Dendritic cell treated with granulocyte-macrophage colony-stimulating factor and Interleukin-4, amounts not matched to agents 40 ng/mL and 50 ng/mL, for 4 days (primary cell): ENCODE results near the gene CHST9.
"Not testable (repeated sequence)": the region's sequence is repeated elsewhere in the genome, so short reads cannot be mapped to it uniquely, and the experiment has no call there.

Experiments
- H3K27ac Mint-ChIP-seq: one replicate; pipeline ENCODE4 v1.8.0; 2022; ENCODE audit warnings: mild to moderate bottlenecking, mixed read lengths
- H3K27me3 Mint-ChIP-seq: one replicate; pipeline ENCODE4 v1.8.0; 2022; ENCODE audit warnings: mild to moderate bottlenecking, mixed read lengths
- H3K36me3 Mint-ChIP-seq: one replicate; pipeline ENCODE4 v1.8.0; 2022; ENCODE audit warnings: low read depth, mixed read lengths
- H3K4me1 Mint-ChIP-seq: one replicate; pipeline ENCODE4 v1.8.0; 2022; ENCODE audit warnings: low read depth, mixed read lengths
- H3K4me3 Mint-ChIP-seq: one replicate; pipeline ENCODE4 v1.8.0; 2022; ENCODE audit warnings: mild to moderate bottlenecking, moderate library complexity, mixed read lengths
- H3K9me3 Mint-ChIP-seq: one replicate; pipeline ENCODE4 v1.8.0; 2022; ENCODE audit warnings: mixed read lengths
- intact Hi-C: fragments of 100-400 bp; cut with micrococcal nuclease; formaldehyde crosslinking; loops from one replicate; pipeline ENCODE4 v1.15.0; 2022

Gene CHST9, protein sequence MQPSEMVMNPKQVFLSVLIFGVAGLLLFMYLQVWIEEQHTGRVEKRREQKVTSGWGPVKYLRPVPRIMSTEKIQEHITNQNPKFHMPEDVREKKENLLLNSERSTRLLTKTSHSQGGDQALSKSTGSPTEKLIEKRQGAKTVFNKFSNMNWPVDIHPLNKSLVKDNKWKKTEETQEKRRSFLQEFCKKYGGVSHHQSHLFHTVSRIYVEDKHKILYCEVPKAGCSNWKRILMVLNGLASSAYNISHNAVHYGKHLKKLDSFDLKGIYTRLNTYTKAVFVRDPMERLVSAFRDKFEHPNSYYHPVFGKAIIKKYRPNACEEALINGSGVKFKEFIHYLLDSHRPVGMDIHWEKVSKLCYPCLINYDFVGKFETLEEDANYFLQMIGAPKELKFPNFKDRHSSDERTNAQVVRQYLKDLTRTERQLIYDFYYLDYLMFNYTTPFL

DNA sequence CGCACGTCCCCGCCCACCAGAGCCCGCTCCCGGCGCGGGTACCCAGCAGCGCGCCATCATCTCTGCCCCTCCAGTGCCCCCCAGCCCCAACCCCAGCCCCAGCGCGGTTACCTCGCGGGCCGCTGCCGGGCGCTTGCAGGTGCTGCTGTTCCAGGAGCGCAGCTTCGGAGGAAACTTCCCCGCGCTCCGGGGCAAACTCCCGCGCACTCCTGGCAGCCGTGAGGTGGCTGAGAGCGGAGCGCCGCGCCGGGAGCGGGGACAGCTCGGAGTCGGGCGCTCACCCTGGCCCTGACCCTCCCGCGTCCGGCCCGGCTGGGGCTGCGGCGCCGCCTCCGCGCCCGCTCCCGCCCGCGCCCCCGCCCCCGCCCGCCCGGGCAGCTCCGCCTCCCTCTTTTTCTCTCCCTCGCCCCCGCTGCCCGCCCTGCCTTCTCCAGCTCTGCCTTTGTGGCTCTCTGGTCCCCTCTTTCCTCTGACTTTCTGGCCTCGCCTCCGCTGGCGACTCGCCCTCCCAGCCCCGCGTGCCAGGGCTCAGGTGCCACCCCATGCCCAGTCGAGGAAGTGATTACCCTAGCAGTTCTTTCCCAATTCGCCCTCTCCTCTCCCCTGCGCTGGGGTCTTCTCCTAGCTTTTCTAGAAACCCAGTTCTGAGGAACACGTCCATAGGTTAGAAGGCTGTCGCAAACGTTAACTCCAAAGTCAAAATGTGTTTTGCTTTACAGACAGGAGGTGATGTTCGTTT lies at the start of gene CHST9:
CHST9 (minus strand) TSS at position 284 of the 739 bp plus-strand sequence. CDS start 42,499 bp downstream, outside the sequence.
- Mint-ChIP-seq H3K27me3 (peaks cover 37% of the 10 kb centered on the region), H3K4me1 (peaks cover 4% of the 10 kb centered on the region), H3K4me3 (no peak within 1 kb of the TSS)

DNA sequence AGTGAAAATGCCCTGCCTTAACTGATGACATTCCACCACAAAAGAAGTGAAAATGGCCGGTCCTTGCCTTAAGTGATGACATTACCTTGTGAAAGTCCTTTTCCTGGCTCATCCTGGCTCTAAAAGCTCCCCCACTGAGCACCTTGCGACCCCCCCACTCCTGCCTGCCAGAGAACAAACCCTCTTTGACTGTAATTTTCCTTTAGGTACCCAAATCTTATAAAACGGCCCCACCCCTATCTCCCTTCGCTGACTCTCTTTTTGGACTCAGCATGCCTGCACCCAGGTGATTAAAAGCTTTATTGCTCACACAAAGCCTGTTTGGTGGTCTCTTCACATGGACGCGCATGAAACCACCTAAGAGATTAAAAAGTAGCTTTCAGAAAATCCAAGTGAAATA lies 47.2 kb upstream of the CHST9 start:
- H3K36me3 Mint-ChIP-seq, H3K9me3 Mint-ChIP-seq, H3K4me1 Mint-ChIP-seq, H3K27ac Mint-ChIP-seq, H3K27me3 Mint-ChIP-seq, intact Hi-C loops, H3K4me3 Mint-ChIP-seq: not testable (repeated sequence)

More for the DNA sequence above, at the start of gene CHST9:
- Mint-ChIP-seq H3K9me3 (no peaks in the 10 kb centered on the region), H3K27ac (no peak within 1 kb of the TSS), H3K36me3 (no peaks in the 10 kb centered on the region)
- intact Hi-C loops, result no loop called here

DNA sequence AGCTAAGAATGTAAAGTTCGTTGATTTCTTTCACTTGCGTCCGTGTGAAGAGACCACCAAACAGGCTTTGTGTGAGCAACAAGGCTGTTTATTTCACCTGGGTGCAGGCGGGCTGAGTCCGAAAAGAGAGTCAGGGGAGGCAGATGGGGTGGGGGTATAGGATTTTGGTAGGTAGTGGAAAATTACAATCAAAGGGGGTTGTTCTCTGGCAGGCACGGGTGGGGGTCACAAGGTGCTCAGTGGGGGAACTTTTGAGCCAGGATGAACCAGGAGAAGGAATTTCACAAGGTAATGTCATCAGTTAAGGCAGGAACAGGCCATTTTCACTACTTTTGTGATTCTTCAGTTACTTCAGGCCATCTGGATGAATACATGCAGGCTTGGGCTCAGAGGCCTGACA lies 46.6 kb upstream of the CHST9 start:
- H3K4me3 Mint-ChIP-seq, H3K4me1 Mint-ChIP-seq, intact Hi-C loops, H3K36me3 Mint-ChIP-seq, H3K27ac Mint-ChIP-seq, H3K9me3 Mint-ChIP-seq, H3K27me3 Mint-ChIP-seq: not testable (repeated sequence)

DNA sequence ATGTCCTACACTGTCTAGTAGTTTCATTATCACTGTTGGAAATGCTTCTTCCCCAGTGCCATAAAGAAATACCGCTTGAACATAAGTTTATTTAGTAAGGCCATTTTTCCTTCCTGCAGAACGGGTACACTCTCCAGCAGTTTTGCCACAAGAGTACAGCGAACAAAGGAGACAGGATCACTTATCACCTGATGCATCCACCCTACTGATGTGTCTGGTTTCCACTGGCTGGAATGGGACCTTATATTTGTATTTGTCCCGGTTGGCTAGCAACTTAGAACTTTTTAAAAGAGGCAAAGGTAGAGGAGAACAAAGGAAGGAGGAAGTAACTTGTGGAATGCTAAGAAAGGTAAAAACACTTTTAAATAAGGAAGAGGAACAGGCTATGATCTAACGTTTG lies 46.1 kb upstream of the CHST9 start:
- H3K27ac Mint-ChIP-seq, H3K36me3 Mint-ChIP-seq, H3K4me3 Mint-ChIP-seq, H3K9me3 Mint-ChIP-seq, H3K27me3 Mint-ChIP-seq, H3K4me1 Mint-ChIP-seq, intact Hi-C loops: not testable (repeated sequence)

DNA sequence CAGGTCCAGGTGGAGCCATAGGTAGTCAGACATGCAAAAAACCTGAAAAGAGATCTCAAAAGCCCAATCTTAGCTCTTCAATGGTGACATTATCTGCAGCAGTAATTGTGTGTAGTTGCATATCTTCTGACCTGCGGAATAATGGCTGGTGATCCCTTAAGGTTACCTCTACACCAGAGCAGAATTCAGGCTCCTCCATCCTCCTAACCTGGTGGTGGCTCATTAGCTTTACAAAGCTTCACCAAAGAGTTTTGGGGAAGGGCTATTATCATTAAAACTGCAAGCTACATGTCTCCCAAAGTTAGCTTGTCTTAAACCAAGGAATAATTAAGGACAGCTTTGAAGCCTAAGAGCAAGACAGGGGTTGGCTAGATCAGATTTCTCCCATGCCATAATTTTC lies 42.6 kb upstream of the CHST9 start:
- Mint-ChIP-seq H3K4me1 (no peaks in the 10 kb centered on the region), H3K9me3 (peaks cover 8% of the 10 kb centered on the region), H3K27ac (no peak overlapping the region), H3K27me3 (no peaks in the 10 kb centered on the region), H3K36me3 (no peaks in the 10 kb centered on the region), H3K4me3 (no peak overlapping the region)
- intact Hi-C loops, result no loop called here

DNA sequence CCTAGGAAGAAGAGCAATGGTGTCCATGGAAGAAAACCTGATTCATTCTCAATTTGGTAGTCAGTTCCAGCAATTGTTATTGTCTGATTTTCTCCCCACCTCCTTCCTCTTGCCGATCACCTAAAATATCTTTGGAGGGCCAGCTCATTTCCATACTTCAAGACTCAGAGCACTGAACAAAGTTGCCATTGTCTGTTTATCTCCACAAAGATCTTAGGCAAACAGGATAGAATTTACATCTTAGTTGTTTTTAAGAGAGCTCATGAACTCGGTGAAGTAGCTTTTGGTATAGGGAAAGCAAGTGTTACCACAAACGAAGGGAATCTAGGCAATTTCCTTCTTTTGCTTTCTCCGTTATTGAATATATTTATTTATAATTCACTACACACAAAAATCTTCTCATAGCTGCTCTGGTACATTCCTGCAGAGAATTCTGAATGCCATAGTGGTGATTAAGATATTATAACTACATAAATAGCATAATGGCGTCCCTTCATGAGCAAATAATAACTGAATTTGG lies 41.5 kb upstream of the CHST9 start:
- H3K4me3 Mint-ChIP-seq, result no peak overlapping the region
- H3K36me3 Mint-ChIP-seq, result no peaks in the 10 kb centered on the region
- no peaks in the 10 kb centered on the region for H3K27me3 Mint-ChIP-seq
- H3K4me1 Mint-ChIP-seq, result no peaks in the 10 kb centered on the region
- H3K27ac Mint-ChIP-seq, result no peak overlapping the region
- H3K9me3 Mint-ChIP-seq, result peaks cover 8% of the 10 kb centered on the region
- intact Hi-C loops, result no loop called here

DNA sequence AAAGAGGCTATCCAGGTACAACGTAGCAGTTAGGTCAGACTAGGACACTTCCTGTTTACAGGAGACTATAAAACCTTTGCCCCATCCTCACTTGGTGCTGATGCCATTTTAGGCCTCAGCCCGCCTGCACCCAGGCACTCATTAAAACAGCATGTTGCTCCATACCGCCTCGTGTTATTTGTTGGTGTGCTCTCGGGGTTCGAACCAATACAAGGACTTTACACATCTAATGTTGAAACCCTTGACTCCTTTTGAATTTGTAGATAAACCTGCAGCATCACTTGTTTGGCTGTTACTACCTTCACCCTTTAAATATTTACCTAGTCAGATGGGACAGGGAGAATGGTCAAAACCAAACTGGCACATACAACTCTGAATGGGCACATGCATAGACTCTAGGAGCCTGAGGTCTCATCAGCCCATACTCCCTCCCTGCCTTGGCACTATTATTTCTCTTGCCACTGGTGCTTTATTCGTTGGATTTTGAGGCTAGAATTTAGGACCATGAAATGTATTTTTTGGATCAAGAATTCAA lies 40.9 kb upstream of the CHST9 start:
- Mint-ChIP-seq H3K27me3 (no peaks in the 10 kb centered on the region), H3K4me1 (no peaks in the 10 kb centered on the region), H3K36me3 (no peaks in the 10 kb centered on the region), H3K9me3 (peaks cover 8% of the 10 kb centered on the region), H3K27ac (no peak overlapping the region), H3K4me3 (no peak overlapping the region)
- intact Hi-C loops, result no loop called here

DNA sequence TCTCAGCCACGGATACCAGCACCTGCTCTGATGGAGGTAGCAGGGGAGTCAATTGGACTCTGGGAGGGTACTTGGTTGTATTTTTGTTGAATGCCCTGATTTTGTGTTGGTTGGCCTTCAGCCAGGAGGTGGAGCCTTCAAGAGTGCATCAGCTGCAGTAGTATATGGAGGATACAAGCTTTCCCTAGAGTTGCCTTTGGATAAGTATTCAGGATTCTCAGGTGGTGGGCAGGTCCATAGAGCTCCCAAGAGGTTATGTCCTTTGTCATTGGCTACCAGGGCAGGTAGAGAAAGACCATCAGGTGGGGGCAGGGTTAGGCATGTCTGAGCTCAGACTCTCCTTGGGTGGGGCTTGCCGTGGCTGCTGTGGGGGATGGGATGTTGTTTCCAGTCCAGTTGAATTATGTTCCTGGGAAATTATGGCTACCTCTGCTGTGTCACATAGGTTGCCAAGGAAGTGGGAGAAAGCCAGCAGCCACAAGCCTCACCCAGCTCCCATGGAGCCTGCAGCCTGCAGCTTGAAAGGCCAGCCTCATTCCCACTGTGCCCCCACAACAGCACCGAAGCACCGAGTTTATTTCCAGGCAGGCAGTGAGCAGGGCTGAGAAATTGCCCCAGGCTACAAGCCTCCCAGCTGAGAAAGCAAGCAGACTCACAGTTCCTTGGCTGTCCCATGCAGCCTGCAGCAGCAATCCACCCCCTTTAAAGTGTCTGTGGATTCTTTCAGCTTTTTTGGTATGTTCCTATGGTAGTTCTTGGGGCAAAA lies 38.6 kb upstream of the CHST9 start:
- intact Hi-C loops, result no loop called here
- Mint-ChIP-seq H3K27ac (no peak overlapping the region), H3K36me3 (no peaks in the 10 kb centered on the region), H3K9me3 (peaks cover 8% of the 10 kb centered on the region), H3K27me3 (no peaks in the 10 kb centered on the region), H3K4me3 (no peak overlapping the region), H3K4me1 (no peaks in the 10 kb centered on the region)

DNA sequence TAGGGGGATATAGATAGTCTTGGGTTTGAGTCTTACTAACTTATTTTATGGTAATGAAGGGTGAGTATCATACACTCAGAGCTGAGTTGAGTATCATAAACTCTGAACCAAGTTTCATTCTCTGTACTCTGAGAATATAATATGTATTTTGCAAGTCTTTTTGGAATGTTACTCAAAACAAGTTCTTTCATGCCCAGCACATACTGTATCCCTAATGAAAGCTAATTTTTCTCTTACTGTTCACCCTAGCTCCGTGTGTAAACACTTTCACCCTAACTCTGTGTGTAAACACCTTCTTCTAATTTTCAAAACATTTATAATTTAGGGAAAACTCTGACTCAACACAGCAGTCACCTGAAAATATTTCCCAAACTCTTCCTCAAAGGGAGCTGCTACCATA lies 29.7 kb upstream of the CHST9 start:
- H3K27ac Mint-ChIP-seq, result no peak overlapping the region
- H3K4me1 Mint-ChIP-seq, result no peaks in the 10 kb centered on the region
- intact Hi-C loops, result no loop called here
- H3K36me3 Mint-ChIP-seq, result no peaks in the 10 kb centered on the region
- no peaks in the 10 kb centered on the region for H3K27me3 Mint-ChIP-seq
- peaks cover 7% of the 10 kb centered on the region for H3K9me3 Mint-ChIP-seq
- H3K4me3 Mint-ChIP-seq, result no peak overlapping the region

DNA sequence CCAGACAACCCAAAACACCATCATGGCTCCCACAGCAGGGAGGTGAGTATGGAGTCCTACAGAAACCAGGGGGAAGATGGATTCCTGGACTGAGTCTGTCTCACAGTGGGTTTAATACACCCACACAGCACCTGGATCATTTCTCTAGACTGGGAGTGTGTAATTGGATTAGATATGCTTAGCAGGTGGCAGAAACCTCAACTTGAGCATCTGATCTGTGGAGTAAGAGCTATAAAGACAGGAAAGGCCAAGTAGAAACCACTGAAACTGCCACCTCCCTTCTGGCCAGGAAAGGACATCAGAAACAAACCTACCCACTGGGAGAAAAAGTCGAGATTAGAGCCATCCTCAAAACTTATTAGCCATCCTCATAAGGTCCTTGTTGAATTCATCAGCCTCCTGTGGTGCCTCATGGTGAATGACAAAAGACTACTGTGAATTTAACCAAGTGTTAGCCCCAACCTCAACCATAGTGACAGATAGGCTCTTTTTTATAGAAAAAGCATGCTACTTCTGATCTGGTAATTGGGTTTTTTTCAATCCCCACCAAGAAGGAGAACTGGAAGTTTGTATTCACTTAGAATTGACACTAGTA lies 28.1 kb upstream of the CHST9 start:
- Mint-ChIP-seq H3K27ac (no peak overlapping the region), H3K36me3 (no peaks in the 10 kb centered on the region), H3K4me1 (no peaks in the 10 kb centered on the region), H3K4me3 (no peak overlapping the region), H3K9me3 (peaks cover 7% of the 10 kb centered on the region), H3K27me3 (no peaks in the 10 kb centered on the region)
- intact Hi-C loops, result no loop called here

DNA sequence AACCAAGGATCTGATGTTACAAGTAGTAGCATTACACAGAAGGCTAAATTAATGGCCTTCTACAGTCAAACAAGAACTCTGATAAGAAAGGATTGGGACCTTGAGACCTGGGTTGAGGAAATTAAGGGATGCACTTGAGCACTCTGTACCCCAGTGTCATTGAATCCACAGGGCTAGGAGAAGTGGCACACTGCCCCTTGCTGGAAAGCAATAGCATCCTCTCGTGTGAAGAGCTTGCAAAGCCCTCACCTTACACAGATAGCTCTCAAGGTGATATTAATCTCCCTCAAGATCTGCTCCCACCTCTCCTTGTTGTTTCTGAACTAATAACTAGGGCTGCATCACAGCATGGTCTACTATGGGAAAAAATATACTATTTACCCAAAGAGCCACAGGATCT lies 26.5 kb upstream of the CHST9 start:
- H3K27ac Mint-ChIP-seq, result no peak overlapping the region

DNA sequence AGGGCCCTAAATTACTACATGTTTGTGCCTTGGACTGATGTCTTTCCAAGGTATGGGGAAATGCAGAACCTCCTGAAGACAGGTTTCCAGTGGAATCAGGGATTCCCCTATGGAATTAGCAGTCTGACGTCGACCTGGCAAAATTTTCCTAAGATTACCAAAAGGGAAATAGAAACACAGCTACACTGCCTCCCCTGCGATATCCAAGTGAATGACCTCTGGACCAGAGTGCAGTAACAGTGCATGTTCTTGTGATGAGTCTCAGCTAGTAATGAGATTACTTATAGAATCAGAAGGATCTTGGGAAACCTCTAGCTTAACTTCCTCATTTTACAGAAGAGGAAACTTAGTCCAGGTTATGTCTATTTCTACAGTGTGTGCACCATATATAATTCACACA lies 21.3 kb upstream of the CHST9 start:
- Mint-ChIP-seq H3K27ac (no peak overlapping the region), H3K9me3 (no peaks in the 10 kb centered on the region), H3K27me3 (no peaks in the 10 kb centered on the region), H3K4me1 (no peaks in the 10 kb centered on the region), H3K36me3 (no peaks in the 10 kb centered on the region), H3K4me3 (no peak overlapping the region)
- intact Hi-C loops, result no loop called here

More for the DNA sequence above, 26.5 kb upstream of the CHST9 start:
- intact Hi-C loops, result no loop called here
- Mint-ChIP-seq H3K9me3 (peaks cover 3% of the 10 kb centered on the region), H3K4me3 (no peak overlapping the region), H3K27me3 (no peaks in the 10 kb centered on the region), H3K4me1 (no peaks in the 10 kb centered on the region), H3K36me3 (no peaks in the 10 kb centered on the region)

DNA sequence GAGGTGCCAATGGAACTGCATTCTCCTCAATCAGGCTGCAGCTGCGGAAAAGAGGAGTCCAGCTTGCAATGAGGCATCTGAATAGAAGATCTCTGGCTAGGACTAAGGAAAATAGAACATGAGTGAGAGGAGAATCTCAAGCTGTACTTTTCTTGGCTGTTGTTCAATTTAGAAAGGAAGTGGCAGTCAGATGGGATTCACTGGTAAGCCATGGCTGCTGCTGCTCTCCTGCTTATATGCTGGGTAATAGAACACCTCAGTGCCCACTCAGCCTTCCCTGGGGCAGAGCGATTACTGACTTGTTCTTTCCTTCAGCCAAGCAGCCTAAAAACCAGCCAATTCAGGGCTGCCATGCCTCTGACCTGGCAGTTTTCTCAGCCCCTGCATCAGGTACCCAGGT lies 17.6 kb upstream of the CHST9 start:
- Mint-ChIP-seq H3K27ac (no peak overlapping the region), H3K4me3 (no peak overlapping the region), H3K27me3 (no peaks in the 10 kb centered on the region), H3K9me3 (no peaks in the 10 kb centered on the region), H3K36me3 (no peaks in the 10 kb centered on the region), H3K4me1 (no peaks in the 10 kb centered on the region)
- intact Hi-C loops, result no loop called here
